Lower lobe of right lung (tissue), 2 donors: ENCODE measurements around the gene APOB. TPM values are rescaled to one million over a fixed set of nuclear protein-coding genes. Genes with fewer than 3 reads are reported as not detected.

Source experiments
- ATAC-seq, 2 donors: fragments of 200-7000 bp; cut with Tn5 transposase; one replicate each; pipeline ENCODE4 v1.9.1; 2020 to 2022; ENCODE audit warnings: mild to moderate bottlenecking in 2 of 2, moderate library complexity in 2 of 2
- DNase-seq: peaks from one replicate; pipeline ENCODE4 v3.0.0-alpha.2; 2020
- H3K27ac ChIP-seq: fragments of 200-600 bp; one replicate; pipeline ENCODE4 v1.8.0; 2022
- H3K27me3 ChIP-seq: fragments of 200-600 bp; one replicate; pipeline ENCODE4 v1.8.0; 2022; ENCODE audit warnings: low read depth
- H3K36me3 ChIP-seq: fragments of 200-600 bp; one replicate; pipeline ENCODE4 v1.8.0; 2022; ENCODE audit warnings: mild to moderate bottlenecking
- H3K4me1 ChIP-seq: fragments of 200-600 bp; one replicate; pipeline ENCODE4 v1.8.0; 2022
- H3K4me3 ChIP-seq: fragments of 200-600 bp; one replicate; pipeline ENCODE4 v1.8.0; 2022; ENCODE audit warnings: mild to moderate bottlenecking
- H3K9me3 ChIP-seq: fragments of 200-600 bp; one replicate; pipeline ENCODE4 v1.8.0; 2022
- CTCF ChIP-seq: fragments of 200-600 bp; IDR thresholded peaks from one replicate; pipeline ENCODE4 v1.8.0; 2022; ENCODE audit warnings: antibody characterized with exemption, mild to moderate bottlenecking
- intact Hi-C: fragments of 100-400 bp; cut with DNase I; formaldehyde crosslinking; loops from one replicate; pipeline ENCODE4 v1.11.0; 2022
- total RNA-seq: library from RNA; stranded (reverse); fragmentation: NEBNext Ultra II Directional; extraction: Animal tissue kit (Norgen Biotek cat#: 25700); gene quantifications from one replicate; pipeline ENCODE4 v1.2.1, GENCODE V29; 2021
- donor health status: DM: no; HTN: yes; CAD: no; lungs with severe emphysema.

The APOB gene
- total RNA-seq, 1 donor from 2014 or later: 0.53 TPM

- H3K4me3 ChIP-seq: no peak overlapping the region
- no peak overlapping the region for H3K27ac ChIP-seq
- H3K9me3 ChIP-seq: no peaks in the 10 kb centered on the region
- no peak for TF ChIP-seq CTCF
- intact Hi-C loops: no loop called here
- no peaks in the 10 kb centered on the region for H3K36me3 ChIP-seq
- ATAC-seq (no peak), DNase-seq (no peak)
- peaks cover 9% of the 10 kb centered on the region for H3K4me1 ChIP-seq
- no peaks in the 10 kb centered on the region for H3K27me3 ChIP-seq
Observed at GRCh38 chr2:21035974-21036707, 7.7 kb downstream of the APOB start.

- Histone ChIP-seq H3K4me1 (peaks cover 9% of the 10 kb centered on the region), H3K27me3 (no peaks in the 10 kb centered on the region), H3K27ac (no peak overlapping the region), H3K4me3 (no peak overlapping the region), H3K36me3 (no peaks in the 10 kb centered on the region), H3K9me3 (no peaks in the 10 kb centered on the region)
- no peak for DNase-seq
- no peak for ATAC-seq
- no peak for TF ChIP-seq CTCF
- intact Hi-C loops: no loop called here
Observed at GRCh38 chr2:21035282-21035973, 8.4 kb downstream of the APOB start.

GRCh38 chr2:21034972-21035279 lies 8.9 kb downstream of the APOB start:
- Histone ChIP-seq H3K9me3 (no peaks in the 10 kb centered on the region), H3K27ac (no peak overlapping the region), H3K4me3 (no peak overlapping the region), H3K4me1 (peaks cover 9% of the 10 kb centered on the region), H3K27me3 (no peaks in the 10 kb centered on the region), H3K36me3 (no peaks in the 10 kb centered on the region)
- no peak for TF ChIP-seq CTCF
- intact Hi-C loops: no loop called here
- DNase-seq (no peak), ATAC-seq (no peak)

DNA sequence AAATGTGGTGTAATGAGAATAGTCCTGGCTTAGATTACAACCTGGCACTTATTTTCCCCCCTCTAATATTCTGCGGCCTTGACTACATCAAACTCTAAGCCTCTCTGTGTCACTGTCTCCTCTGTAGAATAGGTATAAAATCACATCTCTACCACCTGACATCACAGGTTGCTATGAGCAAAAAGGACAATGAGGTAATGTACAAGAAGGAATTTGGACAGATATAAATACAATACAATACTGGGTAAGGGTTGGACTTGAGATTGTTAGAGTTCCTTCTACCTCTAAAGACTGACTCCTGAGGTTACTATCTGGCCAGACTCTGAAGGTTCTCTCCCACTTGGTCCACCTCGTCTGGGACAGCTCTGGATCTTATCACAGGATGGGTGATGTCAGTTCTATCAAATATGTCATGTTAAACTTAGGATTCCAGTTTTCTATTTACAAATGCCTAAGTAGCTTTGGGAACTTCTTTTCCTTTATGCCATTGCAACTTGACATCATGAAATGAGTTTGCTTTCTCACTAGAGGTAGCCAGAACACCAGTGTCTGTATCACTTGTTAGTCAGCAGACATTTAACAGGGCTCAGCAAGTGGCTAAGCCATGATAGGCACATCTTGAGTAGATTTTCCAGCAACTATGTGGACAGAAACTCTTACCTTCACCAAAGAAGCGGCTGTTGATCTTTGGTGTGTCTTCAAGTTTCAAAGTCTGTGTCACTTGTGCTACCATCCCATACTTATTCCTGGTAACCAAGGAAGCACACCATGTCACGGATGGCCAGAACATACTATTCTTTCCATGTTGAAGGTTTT lies 9.5 kb downstream of the APOB start:
- H3K4me3 ChIP-seq: no peak overlapping the region
- no peaks in the 10 kb centered on the region for H3K9me3 ChIP-seq
- peaks cover 5% of the 10 kb centered on the region for H3K4me1 ChIP-seq
- ATAC-seq (no peak), DNase-seq (no peak)
- TF ChIP-seq CTCF: no peak
- no peaks in the 10 kb centered on the region for H3K27me3 ChIP-seq
- no peak overlapping the region for H3K27ac ChIP-seq
- intact Hi-C loops: no loop called here
- no peaks in the 10 kb centered on the region for H3K36me3 ChIP-seq

- no peak for ATAC-seq
- no peak overlapping the region for H3K27ac ChIP-seq
- no peak for DNase-seq
- TF ChIP-seq CTCF: no peak
- no peaks in the 10 kb centered on the region for H3K36me3 ChIP-seq
- no peaks in the 10 kb centered on the region for H3K9me3 ChIP-seq
- H3K4me3 ChIP-seq: no peak overlapping the region
- no peaks in the 10 kb centered on the region for H3K27me3 ChIP-seq
- H3K4me1 ChIP-seq: no peaks in the 10 kb centered on the region
- intact Hi-C loops: no loop called here
Observed at GRCh38 chr2:21033237-21034155, 10.4 kb downstream of the APOB start.
